ENCODE measurements around the gene APBB2.

The APBB2 gene

GRCh38 chr4:40951026-40951425, 263.3 kb downstream of the APBB2 start:
- no peak overlapping the region for H3K4me3 ChIP-seq (ENCODE audit: low read length)
- TF ChIP-seq, protein P1, sequence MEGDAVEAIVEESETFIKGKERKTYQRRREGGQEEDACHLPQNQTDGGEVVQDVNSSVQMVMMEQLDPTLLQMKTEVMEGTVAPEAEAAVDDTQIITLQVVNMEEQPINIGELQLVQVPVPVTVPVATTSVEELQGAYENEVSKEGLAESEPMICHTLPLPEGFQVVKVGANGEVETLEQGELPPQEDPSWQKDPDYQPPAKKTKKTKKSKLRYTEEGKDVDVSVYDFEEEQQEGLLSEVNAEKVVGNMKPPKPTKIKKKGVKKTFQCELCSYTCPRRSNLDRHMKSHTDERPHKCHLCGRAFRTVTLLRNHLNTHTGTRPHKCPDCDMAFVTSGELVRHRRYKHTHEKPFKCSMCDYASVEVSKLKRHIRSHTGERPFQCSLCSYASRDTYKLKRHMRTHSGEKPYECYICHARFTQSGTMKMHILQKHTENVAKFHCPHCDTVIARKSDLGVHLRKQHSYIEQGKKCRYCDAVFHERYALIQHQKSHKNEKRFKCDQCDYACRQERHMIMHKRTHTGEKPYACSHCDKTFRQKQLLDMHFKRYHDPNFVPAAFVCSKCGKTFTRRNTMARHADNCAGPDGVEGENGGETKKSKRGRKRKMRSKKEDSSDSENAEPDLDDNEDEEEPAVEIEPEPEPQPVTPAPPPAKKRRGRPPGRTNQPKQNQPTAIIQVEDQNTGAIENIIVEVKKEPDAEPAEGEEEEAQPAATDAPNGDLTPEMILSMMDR (conservative IDR thresholded peaks at IDR 0.05; ENCODE audit: low read depth, low read length) = no peak
- no peak for DNase-seq (ENCODE audit: low read depth)

- no peak for DNase-seq (ENCODE audit: low read depth)
- H3K4me3 ChIP-seq (ENCODE audit: low read length) = no peak overlapping the region
- TF ChIP-seq, protein P1 (conservative IDR thresholded peaks at IDR 0.05; ENCODE audit: low read depth, low read length) = no peak
Measured at GRCh38 chr4:40949358-40950100, 264.8 kb downstream of the APBB2 start.

DNA sequence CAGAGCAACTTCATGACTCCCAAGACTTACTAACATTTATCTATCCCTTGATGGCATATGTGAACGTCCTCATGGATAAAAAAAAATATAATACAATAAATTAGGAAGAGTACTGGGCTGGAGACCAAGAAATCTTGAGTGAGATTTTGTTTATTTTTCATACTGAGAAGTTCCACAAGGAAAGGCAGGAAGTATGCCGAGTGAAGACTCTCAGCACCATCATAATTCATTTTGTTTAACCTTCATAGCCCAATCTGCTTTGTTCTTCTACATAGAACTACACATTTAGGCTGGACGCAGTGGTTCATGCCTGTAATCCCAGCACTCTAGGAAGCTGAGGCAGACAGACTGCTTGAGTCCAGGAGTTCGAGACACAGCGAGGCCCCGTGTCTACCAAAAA, 266.3 kb downstream of the APBB2 start:
- no peak for DNase-seq (ENCODE audit: low read depth)
- no peak overlapping the region for H3K4me3 ChIP-seq (ENCODE audit: low read length)
- TF ChIP-seq, protein P1 (conservative IDR thresholded peaks at IDR 0.05; ENCODE audit: low read depth, low read length) = no peak

DNA sequence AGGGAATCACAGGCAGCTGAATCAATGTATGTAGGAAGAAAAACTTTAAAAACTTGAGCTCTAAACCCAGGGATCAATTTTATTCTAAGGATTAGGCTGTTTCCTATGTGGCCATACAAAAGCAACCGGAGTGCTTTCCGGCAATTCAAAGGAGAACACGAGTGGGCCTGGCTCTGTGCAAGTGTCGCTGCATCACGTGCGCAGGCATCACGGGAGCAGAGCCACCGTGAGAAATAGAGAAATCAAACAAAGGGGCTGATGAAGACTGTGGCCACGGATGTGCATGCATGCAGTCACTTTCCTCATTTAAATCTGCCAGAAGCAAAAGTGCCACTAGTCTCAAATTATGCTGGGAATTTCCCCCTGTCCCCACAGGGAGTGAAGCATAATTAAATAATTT, 267.7 kb downstream of the APBB2 start:
- TF ChIP-seq, protein P1 (conservative IDR thresholded peaks at IDR 0.05; ENCODE audit: low read depth, low read length) = no peak
- no peak for DNase-seq (ENCODE audit: low read depth)
- no peak overlapping the region for H3K4me3 ChIP-seq (ENCODE audit: low read length)

GRCh38 chr4:40940756-40941155, 273.6 kb downstream of the APBB2 start:
- no peak overlapping the region for H3K4me3 ChIP-seq (ENCODE audit: low read length)
- no peak for DNase-seq (ENCODE audit: low read depth)
- TF ChIP-seq, protein P1 (conservative IDR thresholded peaks at IDR 0.05; ENCODE audit: low read depth, low read length) = no peak

- no peak for DNase-seq (ENCODE audit: low read depth)
- H3K4me3 ChIP-seq (ENCODE audit: low read length) = no peak overlapping the region
- TF ChIP-seq, protein P1 (conservative IDR thresholded peaks at IDR 0.05; ENCODE audit: low read depth, low read length) = no peak
Measured at GRCh38 chr4:40940317-40940741, 274.0 kb downstream of the APBB2 start.

- TF ChIP-seq, protein P1 (conservative IDR thresholded peaks at IDR 0.05; ENCODE audit: low read depth, low read length) = no peak
- DNase-seq (ENCODE audit: low read depth) = no peak
- H3K4me3 ChIP-seq (ENCODE audit: low read length) = no peak overlapping the region
Measured at GRCh38 chr4:40939856-40940255, 274.5 kb downstream of the APBB2 start.

Data from retinal pigment epithelial cell (primary cell).